ENCODE results near the gene TBX1. TPM values are rescaled to one million over a fixed set of nuclear protein-coding genes. Genes with fewer than 3 reads are reported as not detected.

Gene TBX1
- total RNA-seq, 1 experiment from 2014 or later: 12.8 TPM

DNA sequence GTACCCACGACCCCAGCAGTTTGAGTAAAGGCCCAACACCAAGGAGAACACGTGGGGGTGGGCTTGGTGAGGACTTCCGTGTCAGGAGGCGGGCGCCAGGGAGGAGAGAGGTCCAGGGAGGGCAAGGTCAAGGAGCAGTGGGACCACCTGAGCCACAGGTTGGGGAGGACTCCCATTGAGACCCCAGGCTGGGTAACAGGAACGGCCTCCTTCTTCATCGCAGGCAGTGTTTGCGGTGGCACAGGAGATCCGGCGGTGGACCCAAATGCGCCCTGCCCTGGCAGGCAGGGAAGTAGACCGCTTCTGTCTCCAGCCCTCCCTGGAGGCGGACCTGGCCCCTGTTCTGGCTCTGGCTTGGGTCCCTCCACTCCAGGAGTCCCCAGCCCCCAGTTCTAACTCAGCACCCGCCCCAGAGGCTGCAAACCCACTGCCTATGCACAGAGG lies 5.9 kb upstream of the TBX1 start:
- ChIA-PET CTCF (interaction anchor here (0.7 to 7.5 kb wide), 10 partner anchors 9 to 158 kb away, joined by 3 to 110 read pairs (median 11); partner anchors contain the start of gene GP1BB), POLR2A (no interaction called here)
- H3K4me1 Mint-ChIP-seq: peaks cover 17% of the 10 kb centered on the region
- H3K27me3 Mint-ChIP-seq (ENCODE audit: low read depth): peaks cover 81% of the 10 kb centered on the region
- no peak for DNase-seq (ENCODE audit: low spot score)
- peak overlapping the region; percentile 36; the same call in 1 of the 2 replicates for H3K4me3 Mint-ChIP-seq
- H3K27ac Mint-ChIP-seq: no peak overlapping the region
- no peaks in the 10 kb centered on the region for H3K9me3 Mint-ChIP-seq
- H3K36me3 Mint-ChIP-seq: no peaks in the 10 kb centered on the region
- TF ChIP-seq NFE2L1 (CRISPR knock-in tag; IDR thresholded peaks at IDR 0.05) (no peak), SMAD4 (CRISPR knock-in tag; IDR thresholded peaks at IDR 0.05) (no peak), JAZF1 (CRISPR knock-in tag; IDR thresholded peaks at IDR 0.05) (no peak), ETV6 (CRISPR knock-in tag; IDR thresholded peaks at IDR 0.05) (no peak), NFYB (CRISPR knock-in tag; conservative IDR thresholded peaks at IDR 0.05; ENCODE audit: low read depth) (no peak), GTF2I (CRISPR knock-in tag; conservative IDR thresholded peaks at IDR 0.05) (no peak), KAT7 (CRISPR knock-in tag; IDR thresholded peaks at IDR 0.05; ENCODE audit: borderline replicate concordance) (no peak), JUN (CRISPR knock-in tag; IDR thresholded peaks at IDR 0.05) (no peak), CREM (CRISPR knock-in tag; IDR thresholded peaks at IDR 0.05) (no peak), PRRX2 (CRISPR knock-in tag; IDR thresholded peaks at IDR 0.05) (no peak), ZBTB21 (CRISPR knock-in tag; IDR thresholded peaks at IDR 0.05; ENCODE audit: borderline replicate concordance) (no peak), ZNF396 (CRISPR knock-in tag; IDR thresholded peaks at IDR 0.05; ENCODE audit: borderline replicate concordance) (no peak), ZNF232 (CRISPR knock-in tag; IDR thresholded peaks at IDR 0.05) (no peak)
- TF ChIP-seq, protein P1, sequence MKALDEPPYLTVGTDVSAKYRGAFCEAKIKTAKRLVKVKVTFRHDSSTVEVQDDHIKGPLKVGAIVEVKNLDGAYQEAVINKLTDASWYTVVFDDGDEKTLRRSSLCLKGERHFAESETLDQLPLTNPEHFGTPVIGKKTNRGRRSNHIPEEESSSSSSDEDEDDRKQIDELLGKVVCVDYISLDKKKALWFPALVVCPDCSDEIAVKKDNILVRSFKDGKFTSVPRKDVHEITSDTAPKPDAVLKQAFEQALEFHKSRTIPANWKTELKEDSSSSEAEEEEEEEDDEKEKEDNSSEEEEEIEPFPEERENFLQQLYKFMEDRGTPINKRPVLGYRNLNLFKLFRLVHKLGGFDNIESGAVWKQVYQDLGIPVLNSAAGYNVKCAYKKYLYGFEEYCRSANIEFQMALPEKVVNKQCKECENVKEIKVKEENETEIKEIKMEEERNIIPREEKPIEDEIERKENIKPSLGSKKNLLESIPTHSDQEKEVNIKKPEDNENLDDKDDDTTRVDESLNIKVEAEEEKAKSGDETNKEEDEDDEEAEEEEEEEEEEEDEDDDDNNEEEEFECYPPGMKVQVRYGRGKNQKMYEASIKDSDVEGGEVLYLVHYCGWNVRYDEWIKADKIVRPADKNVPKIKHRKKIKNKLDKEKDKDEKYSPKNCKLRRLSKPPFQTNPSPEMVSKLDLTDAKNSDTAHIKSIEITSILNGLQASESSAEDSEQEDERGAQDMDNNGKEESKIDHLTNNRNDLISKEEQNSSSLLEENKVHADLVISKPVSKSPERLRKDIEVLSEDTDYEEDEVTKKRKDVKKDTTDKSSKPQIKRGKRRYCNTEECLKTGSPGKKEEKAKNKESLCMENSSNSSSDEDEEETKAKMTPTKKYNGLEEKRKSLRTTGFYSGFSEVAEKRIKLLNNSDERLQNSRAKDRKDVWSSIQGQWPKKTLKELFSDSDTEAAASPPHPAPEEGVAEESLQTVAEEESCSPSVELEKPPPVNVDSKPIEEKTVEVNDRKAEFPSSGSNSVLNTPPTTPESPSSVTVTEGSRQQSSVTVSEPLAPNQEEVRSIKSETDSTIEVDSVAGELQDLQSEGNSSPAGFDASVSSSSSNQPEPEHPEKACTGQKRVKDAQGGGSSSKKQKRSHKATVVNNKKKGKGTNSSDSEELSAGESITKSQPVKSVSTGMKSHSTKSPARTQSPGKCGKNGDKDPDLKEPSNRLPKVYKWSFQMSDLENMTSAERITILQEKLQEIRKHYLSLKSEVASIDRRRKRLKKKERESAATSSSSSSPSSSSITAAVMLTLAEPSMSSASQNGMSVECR (CRISPR knock-in tag; IDR thresholded peaks at IDR 0.05; ENCODE audit: borderline replicate concordance): no peak
- TF ChIP-seq, protein P2, sequence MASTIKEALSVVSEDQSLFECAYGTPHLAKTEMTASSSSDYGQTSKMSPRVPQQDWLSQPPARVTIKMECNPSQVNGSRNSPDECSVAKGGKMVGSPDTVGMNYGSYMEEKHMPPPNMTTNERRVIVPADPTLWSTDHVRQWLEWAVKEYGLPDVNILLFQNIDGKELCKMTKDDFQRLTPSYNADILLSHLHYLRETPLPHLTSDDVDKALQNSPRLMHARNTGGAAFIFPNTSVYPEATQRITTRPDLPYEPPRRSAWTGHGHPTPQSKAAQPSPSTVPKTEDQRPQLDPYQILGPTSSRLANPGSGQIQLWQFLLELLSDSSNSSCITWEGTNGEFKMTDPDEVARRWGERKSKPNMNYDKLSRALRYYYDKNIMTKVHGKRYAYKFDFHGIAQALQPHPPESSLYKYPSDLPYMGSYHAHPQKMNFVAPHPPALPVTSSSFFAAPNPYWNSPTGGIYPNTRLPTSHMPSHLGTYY (CRISPR knock-in tag; IDR thresholded peaks at IDR 0.05): no peak
- TF ChIP-seq, protein P3, sequence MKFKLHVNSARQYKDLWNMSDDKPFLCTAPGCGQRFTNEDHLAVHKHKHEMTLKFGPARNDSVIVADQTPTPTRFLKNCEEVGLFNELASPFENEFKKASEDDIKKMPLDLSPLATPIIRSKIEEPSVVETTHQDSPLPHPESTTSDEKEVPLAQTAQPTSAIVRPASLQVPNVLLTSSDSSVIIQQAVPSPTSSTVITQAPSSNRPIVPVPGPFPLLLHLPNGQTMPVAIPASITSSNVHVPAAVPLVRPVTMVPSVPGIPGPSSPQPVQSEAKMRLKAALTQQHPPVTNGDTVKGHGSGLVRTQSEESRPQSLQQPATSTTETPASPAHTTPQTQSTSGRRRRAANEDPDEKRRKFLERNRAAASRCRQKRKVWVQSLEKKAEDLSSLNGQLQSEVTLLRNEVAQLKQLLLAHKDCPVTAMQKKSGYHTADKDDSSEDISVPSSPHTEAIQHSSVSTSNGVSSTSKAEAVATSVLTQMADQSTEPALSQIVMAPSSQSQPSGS (CRISPR knock-in tag; IDR thresholded peaks at IDR 0.05; ENCODE audit: borderline replicate concordance, low read depth): no peak
- TF ChIP-seq, protein P4, sequence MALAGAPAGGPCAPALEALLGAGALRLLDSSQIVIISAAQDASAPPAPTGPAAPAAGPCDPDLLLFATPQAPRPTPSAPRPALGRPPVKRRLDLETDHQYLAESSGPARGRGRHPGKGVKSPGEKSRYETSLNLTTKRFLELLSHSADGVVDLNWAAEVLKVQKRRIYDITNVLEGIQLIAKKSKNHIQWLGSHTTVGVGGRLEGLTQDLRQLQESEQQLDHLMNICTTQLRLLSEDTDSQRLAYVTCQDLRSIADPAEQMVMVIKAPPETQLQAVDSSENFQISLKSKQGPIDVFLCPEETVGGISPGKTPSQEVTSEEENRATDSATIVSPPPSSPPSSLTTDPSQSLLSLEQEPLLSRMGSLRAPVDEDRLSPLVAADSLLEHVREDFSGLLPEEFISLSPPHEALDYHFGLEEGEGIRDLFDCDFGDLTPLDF (CRISPR knock-in tag; IDR thresholded peaks at IDR 0.05): no peak
- TF ChIP-seq, protein P5, sequence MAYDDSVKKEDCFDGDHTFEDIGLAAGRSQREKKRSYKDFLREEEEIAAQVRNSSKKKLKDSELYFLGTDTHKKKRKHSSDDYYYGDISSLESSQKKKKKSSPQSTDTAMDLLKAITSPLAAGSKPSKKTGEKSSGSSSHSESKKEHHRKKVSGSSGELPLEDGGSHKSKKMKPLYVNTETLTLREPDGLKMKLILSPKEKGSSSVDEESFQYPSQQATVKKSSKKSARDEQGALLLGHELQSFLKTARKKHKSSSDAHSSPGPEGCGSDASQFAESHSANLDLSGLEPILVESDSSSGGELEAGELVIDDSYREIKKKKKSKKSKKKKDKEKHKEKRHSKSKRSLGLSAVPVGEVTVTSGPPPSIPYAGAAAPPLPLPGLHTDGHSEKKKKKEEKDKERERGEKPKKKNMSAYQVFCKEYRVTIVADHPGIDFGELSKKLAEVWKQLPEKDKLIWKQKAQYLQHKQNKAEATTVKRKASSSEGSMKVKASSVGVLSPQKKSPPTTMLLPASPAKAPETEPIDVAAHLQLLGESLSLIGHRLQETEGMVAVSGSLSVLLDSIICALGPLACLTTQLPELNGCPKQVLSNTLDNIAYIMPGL (CRISPR knock-in tag; IDR thresholded peaks at IDR 0.05): no peak; the same call in 1 of the 2 replicates
- TF ChIP-seq, protein P6, sequence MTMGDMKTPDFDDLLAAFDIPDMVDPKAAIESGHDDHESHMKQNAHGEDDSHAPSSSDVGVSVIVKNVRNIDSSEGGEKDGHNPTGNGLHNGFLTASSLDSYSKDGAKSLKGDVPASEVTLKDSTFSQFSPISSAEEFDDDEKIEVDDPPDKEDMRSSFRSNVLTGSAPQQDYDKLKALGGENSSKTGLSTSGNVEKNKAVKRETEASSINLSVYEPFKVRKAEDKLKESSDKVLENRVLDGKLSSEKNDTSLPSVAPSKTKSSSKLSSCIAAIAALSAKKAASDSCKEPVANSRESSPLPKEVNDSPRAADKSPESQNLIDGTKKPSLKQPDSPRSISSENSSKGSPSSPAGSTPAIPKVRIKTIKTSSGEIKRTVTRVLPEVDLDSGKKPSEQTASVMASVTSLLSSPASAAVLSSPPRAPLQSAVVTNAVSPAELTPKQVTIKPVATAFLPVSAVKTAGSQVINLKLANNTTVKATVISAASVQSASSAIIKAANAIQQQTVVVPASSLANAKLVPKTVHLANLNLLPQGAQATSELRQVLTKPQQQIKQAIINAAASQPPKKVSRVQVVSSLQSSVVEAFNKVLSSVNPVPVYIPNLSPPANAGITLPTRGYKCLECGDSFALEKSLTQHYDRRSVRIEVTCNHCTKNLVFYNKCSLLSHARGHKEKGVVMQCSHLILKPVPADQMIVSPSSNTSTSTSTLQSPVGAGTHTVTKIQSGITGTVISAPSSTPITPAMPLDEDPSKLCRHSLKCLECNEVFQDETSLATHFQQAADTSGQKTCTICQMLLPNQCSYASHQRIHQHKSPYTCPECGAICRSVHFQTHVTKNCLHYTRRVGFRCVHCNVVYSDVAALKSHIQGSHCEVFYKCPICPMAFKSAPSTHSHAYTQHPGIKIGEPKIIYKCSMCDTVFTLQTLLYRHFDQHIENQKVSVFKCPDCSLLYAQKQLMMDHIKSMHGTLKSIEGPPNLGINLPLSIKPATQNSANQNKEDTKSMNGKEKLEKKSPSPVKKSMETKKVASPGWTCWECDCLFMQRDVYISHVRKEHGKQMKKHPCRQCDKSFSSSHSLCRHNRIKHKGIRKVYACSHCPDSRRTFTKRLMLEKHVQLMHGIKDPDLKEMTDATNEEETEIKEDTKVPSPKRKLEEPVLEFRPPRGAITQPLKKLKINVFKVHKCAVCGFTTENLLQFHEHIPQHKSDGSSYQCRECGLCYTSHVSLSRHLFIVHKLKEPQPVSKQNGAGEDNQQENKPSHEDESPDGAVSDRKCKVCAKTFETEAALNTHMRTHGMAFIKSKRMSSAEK (CRISPR knock-in tag; IDR thresholded peaks at IDR 0.05; ENCODE audit: borderline replicate concordance): no peak
- TF ChIP-seq, protein P7, sequence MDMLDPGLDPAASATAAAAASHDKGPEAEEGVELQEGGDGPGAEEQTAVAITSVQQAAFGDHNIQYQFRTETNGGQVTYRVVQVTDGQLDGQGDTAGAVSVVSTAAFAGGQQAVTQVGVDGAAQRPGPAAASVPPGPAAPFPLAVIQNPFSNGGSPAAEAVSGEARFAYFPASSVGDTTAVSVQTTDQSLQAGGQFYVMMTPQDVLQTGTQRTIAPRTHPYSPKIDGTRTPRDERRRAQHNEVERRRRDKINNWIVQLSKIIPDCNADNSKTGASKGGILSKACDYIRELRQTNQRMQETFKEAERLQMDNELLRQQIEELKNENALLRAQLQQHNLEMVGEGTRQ (CRISPR knock-in tag; IDR thresholded peaks at IDR 0.05): no peak
- ATAC-seq: no peak

All from WTC11 (cell line).